ENCODE results near the gene ARAP3.
A peak's percentile ranks its signal among the peaks of the same experiment; 100 is the strongest.

ARAP3 gene

DNA sequence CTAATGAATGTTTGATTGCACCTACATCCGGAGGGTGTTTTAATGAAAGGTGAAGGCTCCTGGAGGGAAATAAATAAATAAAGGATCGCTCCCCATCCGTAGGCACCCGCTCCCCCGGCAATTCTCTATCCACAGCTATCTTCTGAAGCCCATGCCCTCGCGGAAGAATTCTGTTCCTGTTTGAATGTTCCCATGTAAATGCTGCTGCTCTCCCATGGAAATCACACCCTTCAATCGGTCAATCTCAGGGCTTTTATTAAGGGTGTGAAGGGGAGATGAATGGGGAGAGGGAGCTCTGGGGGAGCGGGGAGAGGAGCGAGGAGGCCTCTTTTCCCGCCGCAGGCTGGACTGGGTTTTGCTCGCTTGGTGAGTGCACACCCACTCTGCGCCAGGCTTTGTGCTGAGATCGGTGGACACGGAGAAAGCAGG is 21.1 kb upstream of the ARAP3 start:
- no peak for ATAC-seq

DNA sequence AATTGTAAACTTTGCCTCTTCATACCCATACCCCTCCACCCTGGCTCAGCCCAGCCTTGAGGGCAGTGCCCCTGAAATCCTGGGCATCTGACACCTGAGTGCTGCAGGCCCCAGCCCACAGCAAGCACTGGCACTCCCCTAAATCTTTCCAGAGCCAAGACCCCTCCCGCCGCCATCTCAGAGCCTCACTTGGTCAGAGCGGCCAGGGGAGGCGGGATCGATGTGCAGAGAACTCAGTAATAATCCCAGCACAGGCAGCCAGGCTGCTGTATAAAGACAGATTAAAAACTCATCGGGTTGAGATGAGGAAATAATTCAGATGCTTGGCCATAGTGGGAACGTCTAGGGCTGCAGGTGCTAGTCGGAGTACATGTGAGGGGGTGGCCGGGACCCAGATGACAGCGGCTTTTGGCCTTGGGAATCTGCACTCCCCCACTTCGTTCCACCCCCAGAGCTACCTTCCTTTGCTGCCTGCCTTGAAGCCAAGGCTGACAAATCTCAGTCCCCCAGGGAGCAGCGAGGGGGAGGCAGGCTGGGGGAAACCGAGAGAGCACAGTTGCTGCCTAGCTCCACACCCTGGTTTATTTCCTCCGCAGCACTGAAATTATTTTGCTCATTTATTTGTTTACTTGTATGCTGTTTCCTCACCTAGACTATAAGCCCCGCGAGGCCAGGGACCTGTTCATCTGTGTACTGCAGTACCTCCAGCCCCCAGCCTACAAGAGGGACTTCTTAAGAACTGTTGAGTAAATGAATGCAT is 19.5 kb upstream of the ARAP3 start:
- DNase-seq, result no peak

More for the DNA sequence above, 21.1 kb upstream of the ARAP3 start:
- DNase-seq, result no peak

DNA sequence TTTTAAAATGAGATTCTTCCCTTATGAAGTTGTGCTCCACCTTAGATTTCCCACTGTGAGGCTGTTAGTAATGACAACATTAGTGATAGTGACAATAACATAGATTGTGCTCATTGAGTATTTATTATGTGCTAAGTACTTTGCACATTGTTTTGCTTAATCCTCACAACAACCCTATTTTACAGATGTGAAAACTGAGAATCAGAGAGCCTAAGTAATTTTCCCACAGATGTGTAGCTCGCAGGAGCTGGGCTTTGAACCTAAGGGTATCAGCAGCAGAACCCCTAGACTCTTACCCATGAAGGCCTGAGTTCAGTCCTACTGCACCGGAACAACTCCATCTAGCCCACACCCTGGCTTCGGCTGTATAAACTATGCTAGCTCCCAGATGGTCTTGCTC is 15.6 kb upstream of the ARAP3 start:
- DNase-seq (no peak), ATAC-seq (no peak)

More for the DNA sequence above, 19.5 kb upstream of the ARAP3 start:
- no peak for ATAC-seq

DNA sequence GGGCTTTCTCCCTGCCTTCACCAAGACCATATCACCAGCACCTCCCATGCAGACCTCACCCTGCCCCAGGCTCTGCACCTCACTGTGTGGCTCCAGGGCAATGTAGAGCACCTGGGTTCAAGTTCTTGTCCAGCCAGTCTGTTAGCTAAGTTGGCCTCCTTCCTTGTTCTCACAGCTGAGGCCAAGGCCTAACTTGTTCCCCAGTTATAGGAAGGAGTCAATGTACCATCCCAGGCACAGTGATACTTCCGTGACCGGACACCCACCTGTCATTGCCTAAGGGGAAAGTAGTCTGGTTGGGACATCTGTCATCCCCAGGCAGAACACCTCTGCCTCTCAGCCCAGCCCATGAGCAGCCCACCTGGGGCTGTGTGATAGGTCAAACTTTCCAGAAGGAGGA is 14.4 kb upstream of the ARAP3 start:
- no peak for DNase-seq
- no peak for ATAC-seq

DNA sequence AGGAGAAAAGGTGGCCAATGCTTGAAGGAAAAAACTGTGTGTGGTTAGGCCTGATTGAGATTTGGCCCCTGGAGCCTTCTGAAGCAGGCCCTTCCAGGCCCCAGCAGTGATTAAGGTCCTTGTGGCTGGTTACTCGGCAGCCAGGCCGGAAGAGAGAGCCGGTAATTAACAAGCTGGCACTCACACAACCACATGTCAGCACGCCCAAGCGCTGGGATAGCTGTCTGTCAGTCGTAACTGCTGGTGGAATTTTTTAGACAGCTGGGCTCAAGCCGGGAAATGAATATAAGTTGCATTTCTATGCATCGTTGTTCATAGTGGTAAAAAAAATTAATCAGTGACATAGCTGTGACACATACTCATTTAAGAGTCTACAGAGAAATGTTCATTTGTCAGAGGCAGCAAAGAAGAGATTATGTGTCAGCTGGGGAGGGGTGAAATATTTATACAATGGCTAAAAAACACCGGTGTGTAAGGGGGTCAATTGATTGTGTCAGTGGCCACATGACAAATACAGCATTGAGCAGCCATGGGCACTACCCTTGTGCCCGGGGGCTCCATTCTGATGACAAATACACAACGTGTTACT is 13.7 kb upstream of the ARAP3 start:
- ATAC-seq, result no peak
- no peak for DNase-seq

DNA sequence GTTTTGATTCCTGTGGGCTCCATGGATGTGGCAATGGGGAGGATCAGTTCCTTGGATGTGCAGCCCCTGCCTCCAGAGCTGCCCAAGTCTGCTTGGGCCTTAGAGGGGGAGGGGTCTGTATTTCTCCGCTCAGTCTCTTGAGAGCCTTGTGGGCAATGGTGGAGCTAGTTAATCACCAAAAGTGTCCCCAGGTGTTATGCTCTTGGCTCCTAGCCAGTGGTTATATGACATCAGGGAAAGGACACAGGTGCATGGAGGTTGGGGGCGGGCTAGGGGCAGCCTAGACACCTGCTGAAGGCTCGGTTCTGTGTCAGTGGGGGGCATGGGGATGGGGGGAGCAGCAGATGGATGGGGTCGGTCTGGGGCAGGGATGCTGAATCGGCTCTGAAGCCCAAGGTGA is 12.4 kb upstream of the ARAP3 start:
- DNase-seq (no peak), ATAC-seq (no peak)

DNA sequence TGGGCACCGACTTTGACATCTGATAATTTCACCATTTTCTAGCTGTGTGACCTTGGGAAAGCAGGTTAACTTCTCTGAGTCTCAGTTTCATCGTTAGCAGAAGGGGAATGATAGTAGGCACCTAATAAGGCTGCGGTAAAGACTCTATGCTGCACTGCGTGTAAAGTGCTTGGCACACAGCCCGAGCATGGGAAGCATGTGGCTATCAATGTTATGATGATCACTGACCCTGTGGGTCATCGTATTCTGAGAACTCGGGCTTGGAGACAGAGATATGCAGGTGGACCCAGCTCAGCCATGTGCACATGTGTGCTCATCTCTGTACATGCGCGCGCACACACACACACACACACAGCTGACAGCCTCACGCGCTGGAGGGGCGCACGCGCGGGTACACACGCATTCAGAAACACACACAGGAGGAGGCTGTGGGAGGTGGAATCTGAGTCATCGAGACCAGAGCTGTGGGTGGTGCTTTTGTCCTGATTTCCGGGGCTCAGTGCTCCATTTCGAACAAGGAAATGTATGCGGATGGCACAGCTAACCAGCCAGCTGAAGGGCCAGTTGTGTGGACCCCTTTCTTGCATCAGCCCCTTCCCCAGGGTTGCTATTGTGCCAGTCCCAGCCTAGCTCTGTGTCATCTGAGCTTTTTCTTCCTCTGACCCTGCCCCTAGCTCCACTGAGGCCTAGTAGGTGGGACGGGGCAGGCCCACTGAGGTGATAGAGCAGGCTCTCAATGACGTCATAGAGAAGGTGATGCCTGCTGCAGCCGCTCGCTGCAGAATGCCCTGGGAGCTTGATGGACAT is 11.1 kb upstream of the ARAP3 start:
- DNase-seq (peak; percentile 69), ATAC-seq (peak; percentile 80)

DNA sequence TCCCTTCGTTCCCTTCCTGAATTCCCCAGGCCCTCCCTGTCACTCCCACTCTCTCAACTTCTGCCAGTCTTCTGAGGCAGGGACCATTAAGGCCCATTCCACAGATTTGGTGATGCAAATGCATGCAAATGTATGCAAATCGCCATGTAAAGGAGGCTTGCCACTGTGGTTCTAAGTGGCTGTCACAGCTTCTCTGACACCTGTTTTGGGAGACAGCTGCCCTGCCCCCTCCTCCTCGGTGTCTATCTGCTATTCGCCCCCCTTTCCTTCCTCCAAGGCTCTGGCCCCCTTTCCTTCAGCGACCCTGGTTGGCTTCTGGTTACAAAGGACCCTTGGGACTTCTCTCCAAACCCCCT is 10.5 kb upstream of the ARAP3 start:
- ATAC-seq (no peak), DNase-seq (no peak)

DNA sequence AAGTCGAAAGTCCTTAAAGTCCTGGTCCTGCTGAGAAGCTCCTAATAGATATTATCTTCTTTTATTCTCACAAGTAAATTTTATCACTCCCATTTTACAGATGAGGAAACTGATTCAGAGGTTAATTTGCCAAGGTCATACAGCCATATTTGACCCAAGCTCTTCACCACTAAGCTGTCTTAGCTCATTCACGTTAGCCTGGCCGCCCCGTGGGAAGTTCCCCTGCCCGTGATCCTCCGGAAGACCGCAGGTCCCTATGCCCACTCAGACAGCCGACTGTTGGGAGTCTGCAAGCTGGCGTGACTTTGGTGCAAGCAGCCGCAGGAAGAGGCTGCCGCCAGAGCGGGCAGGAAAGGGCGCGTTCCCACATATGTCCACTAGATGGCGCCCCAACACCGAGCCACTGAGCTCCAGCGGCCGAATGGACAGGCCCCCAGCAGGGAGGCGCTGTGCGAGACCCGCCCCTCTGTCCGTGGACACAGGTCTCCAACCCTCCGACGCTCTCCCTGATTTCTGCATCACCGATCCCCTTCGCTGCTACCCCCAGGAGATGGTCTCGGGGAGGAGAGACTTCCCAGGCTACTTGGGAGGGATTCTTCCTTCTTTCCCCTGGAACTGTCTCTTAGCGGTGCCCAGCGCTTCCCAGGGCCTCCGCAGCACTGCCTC is 10.0 kb upstream of the ARAP3 start:
- ATAC-seq (peak; percentile 74), DNase-seq (peak; percentile 90)

DNA sequence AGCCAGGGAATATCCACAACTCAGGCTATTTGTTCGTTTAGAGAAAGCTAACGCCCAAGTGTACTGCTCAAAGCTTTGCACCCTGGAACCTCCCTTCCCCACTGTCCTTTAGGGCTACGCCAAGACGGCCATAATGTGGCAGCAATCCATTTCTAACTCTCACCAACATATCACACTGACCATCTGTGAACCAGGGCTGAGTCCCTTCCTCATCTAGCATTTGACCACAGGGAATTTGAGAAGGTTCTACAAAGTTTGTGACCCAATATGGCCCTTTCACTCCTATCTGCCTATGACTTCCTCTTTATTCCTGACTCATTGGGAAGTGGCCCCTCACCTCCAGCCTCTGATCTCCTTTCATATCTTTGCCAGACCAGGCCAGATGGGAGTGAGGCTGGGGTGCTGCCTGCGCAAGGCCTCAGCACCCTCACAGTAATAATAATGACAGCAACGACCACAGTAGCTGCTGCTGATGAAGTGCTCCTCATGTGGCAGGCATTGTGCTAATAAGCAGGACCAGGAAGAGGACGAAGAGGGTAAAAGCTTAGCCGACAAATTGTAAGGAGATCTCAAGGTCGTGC is 9.3 kb upstream of the ARAP3 start:
- no peak for ATAC-seq
- DNase-seq, result no peak

DNA sequence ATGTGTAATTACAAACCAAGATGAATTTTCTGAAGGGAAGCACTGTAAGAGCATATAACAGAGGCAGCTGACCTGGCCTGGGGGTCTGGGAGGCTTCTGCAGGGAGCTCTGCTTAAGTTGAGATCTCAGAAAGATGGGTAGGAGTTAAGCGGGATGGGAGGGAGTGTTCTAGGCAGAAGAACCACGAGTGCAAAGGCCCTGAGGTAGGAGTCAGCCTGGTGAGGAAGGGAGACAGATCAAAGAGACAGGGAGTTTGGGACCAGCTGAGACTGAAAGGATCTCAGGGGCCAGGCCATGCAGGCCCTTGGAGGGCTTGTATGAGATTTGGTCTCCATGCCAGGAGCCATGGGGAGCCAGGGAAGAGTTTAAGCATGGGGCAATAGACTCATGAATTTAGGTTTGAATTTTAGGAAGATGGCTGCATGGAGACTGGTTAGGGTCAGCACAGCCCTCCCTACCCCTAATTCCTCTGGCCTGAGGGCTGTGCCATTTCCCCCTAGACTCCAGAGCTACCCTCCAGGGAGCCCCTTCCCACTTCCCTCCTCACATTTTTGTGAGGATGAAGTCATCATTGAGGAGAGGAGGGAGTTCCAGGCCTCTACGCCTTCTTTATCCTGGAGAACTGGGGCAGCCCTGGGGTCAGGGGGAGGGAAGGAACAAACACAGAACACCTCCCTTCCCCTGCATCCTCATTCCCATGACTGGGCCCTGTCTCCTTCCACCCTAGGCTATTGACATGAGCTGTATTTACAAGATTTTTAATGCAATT is 4.8 kb upstream of the ARAP3 start:
- DNase-seq, result no peak
- no peak for ATAC-seq

DNA sequence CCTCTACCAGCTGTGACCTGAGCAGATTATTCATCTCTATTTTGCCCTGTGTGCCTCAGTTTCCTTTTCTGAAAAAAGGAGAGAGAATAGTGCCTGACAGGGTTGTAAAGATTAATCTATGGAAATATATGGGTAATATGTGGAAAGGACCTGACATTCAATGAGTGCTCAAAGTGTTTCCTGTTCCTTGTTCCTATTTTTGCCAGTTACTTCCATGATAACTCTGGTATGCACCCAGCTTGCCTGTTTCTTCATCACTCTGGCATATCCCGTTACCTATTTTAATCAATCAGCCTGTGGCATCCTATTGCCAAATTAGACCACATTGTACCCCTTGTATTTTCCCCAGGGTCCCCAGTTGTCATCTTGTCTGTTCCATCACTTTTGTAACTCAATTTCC is 3.6 kb upstream of the ARAP3 start:
- DNase-seq (no peak), ATAC-seq (no peak)

DNA sequence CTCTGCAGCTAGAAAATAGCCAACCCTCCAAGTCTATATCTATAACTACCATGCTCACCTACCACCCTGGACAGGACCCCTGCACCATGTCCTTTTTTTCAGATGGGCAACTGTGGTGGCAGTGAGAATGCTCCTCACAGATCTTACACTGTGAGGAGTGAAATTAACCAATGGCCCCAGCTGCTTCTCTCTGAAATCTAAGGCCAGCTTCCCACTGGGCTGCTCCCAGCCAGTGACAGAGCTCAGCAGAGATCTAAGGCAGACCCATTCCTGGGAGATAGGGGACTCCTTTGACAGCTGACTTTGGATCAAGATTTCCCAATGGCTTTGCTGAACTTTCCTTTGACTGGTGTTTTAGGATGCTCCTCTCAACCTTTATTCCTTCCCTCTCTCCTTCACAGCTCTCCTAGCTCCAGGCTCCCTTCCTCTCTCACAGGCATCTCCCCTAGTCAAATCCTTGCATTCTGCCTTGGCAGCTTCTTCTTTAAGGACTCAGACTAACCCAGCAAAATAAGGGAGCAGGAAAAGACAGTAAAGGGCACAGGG is 1.6 kb upstream of the ARAP3 start:
- ATAC-seq (no peak), DNase-seq (no peak)

DNA sequence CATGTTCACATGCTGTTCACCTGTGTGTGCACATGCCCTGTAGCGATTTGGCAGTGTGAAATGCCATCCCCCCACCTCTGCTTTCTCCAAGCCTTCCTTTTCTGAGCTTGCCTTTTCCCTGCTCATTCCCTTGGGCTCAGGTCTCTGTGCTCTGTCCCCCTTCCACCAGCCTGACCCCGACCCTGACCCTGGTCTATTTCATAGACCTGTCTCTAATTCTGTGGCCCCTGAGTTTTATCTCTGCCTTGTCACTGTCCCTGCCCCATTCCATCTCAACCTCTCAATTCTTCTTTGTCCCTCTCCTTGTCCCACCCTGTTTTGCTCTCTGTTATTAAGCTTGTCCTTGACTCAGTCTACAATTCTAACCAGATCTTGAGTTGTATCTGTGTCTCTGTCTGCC is 735 bp downstream of the ARAP3 start:
- ATAC-seq, result no peak
- no peak for DNase-seq

DNA sequence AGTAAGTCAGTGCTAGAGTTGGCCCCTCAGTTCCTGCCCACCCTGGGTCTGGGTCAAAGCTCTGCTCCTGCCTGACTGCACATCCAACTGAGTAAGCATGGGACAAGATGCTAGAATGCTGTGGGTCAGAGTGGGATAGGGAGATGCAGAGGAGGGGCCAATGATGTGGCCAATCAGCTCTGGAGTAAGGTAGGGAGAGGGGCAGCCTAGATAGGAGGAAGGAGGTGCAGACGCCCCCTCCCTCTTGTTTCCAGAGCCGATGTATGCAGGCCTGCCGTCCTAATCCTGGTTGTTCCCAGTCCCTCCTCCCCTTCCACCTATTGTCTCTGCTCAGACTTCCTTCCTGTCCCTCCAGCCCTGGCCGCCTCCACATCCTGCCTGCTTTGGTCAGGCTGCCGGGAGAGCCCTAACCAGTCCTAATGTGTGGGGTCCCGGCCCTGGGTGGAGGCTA is 1.3 kb downstream of the ARAP3 start:
- ATAC-seq (no peak), DNase-seq (no peak)

DNA sequence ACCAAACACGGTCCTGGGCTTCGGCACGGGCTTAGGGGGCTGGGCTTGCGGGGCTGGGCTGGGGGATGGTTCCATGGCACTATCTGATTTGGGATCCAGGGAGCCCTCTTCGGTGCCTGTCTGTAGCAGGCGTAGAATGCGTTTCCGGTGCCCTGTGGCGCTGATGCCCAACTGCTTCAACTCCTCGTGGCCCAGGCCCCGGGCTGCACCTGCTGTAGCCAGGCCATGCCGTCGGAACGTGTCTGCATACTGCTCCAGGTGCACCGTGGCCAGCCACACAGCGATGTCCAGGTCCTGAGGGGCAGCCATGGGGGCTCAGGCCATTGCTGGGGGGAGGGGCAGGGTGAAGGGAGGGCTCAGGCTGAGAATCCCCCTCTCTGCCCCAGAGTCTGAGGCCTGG is 1.9 kb downstream of the ARAP3 start:
- no peak for ATAC-seq
- no peak for DNase-seq

DNA sequence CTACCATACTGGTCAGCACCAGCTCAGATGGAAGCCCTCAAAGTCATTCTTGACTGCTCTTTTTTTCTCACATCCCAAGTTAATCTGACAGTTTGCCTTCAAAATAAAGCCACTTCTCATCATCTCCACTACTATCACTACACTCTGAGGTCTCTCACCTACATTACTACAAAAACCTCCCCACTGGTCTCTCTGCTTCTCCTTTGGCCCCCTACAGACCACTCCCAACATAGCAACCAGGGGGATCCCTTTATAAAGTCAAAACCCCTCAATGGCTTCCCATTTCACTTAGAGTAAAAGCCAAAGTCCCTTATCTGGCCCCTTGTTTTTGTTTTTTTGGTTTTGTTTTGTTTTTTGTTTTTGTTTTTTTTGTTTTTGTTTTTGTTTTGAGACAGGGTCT is 4.6 kb downstream of the ARAP3 start:
- no peak for ATAC-seq
- no peak for DNase-seq

DNA sequence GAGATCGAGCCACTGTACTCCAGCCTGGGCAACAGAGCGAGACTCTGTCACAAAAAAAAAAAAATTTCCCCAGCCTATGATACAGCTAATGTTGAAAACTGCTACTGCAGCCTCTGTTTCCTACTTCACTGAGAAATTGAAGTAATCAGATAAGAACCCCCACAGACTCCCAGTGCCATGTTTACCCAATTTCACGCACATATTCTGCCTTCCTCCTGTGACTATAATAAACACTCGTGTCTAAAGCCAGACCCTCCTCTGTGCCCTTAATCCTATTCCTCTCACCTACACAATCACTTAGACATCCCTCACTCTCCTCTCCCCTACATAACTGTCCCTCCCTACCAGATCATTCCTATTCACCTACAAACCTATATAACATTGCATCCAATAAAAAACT is 6.4 kb downstream of the ARAP3 start:
- ATAC-seq (no peak), DNase-seq (no peak)

DNA sequence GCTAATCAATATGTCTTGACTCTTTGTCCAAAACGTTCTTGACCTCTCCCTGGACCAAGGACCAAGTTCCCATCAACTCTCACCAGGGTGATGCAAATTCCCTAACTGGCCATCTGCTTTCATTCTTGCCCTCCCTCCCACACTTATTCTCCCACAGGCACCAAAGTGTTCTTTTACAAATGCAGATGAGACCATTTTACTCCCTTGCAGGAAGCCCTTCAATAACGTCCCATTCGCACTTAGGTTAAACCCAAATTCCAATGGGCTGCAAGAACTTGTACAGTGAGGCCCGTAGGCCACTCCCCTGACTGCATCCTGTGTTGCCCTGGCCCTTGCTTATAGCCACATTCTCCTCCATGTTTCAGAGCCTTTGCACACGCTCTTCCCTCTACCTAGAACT is 7.3 kb downstream of the ARAP3 start:
- DNase-seq, result no peak
- no peak for ATAC-seq

DNA sequence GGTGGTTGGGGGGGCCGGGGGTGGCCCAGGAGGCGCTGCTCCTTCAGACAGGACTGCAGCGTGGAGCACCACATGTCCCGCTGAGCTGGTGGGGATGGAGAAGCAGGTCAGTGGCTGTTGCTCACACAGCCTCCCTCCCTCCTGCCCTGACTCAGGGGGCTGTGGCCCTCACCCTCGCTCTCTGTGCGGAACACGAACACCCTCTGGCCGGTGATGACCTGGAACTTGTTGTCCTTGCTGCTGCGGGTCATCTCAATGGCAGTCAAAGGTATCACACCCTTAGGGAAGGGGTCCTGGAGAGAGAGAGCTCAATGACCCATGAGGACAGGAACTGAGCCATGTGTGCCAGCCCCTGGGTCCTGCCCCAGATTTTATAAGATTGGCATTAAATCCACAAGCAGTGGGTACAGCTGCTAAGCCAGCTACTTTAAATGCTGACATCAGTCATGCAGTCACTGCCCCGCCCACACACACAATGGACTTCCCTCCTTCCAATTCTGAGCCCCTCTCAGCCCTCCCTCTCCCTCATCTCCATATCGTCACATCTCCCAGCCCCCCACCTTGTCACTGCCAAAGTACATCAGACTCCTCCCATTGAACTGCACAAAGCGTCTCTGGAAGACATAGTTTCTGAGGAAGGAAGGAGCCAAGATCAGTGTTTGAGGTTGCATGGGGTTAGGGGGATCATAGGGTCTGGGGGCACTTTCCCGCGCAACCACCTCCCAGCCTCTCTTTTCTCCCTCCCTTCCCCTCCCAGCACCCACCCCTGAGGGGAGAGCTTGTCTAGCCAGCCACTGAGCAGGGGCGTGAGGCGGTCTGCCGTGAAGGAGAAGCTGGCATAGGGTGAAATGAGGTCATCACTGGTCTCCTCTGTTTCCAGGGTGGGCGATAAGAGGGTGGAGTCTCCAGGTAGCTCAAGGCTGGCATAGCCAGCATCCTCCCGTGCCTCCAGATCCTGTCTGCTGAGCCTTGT is 8.9 kb downstream of the ARAP3 start:
- DNase-seq (no peak), ATAC-seq (no peak)
